GM18505 (cell line): Measurements from ENCODE around the gene ZC3H12C.
"Not testable (repeated sequence)": the region's sequence is repeated elsewhere in the genome, so short reads cannot be mapped to it uniquely, and the experiment has no call there.

Experiments
- ATAC-seq: cut with Tn5 transposase; IDR thresholded peaks from one replicate; pipeline ENCODE4 v1.9.1; 2021; ENCODE audit not compliant: unreplicated experiment
- POLR2A ChIP-seq: IDR thresholded peaks from 4 replicates; pipeline ENCODE4 v1.6.1; 2011; ENCODE audit warnings: borderline replicate concordance; ENCODE audit not compliant: insufficient read depth, insufficient read length; ENCODE audit errors: extremely low read depth

ZC3H12C gene

DNA sequence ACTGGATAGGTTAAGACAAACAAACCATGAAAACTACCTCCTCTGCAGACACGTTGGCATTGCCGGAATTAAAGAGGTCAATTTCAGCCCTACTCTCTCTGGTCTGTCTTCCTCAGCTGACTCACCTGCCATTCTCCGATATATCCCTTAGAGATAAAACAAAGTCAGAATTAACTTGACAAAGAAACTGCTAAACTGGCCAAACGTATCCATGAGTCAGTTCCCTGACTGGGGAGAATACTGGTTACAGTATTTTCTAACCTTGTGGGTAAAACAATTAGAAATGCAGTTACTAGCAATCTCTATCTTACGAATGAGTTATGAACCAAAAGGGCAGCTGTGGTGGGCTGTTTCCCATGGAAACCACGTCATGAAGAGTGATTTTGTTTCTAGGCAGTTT, 107.0 kb downstream of the ZC3H12C start:
- TF ChIP-seq POLR2A = no peak
- no peak for ATAC-seq

DNA sequence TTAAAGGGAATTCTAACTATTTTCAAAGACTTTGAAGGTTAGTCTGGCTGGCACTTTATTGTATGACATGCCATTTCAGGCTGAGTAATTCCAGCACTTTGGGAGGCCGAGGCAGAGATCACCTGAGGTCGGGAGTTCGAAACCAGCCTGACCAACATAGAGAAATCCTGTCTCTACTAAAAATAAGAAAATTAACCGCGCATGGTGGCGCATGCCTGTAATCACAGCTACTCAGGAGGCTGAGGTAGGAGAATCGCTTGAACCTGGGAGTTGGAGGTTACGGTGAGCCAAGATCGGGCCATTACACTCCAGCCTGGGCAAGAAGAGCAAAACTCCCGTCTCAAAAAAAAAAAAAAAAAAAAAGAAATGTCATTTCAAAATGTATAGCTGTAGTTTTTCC, 107.6 kb downstream of the ZC3H12C start:
- ATAC-seq = no peak
- no peak for TF ChIP-seq POLR2A

DNA sequence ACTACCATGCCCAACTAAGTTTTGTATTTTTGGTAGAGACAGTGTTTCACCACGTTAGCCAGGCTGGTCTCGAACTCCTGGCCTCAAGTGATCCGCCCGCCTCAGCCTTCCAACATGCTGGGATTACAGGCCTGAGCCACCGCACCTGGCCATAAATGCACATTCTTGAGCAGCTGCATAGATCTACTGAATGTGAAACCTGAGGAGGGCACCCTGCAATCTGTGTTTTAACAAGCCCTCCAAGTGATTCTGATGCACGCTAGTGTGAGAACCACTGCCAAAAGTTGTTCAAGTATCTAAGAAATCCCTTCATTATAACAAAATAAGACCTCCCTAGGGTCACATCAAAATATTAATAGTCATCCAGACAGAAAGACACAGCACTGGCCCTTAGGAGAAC, 113.9 kb downstream of the ZC3H12C start:
- TF ChIP-seq POLR2A = no peak
- ATAC-seq = no peak

DNA sequence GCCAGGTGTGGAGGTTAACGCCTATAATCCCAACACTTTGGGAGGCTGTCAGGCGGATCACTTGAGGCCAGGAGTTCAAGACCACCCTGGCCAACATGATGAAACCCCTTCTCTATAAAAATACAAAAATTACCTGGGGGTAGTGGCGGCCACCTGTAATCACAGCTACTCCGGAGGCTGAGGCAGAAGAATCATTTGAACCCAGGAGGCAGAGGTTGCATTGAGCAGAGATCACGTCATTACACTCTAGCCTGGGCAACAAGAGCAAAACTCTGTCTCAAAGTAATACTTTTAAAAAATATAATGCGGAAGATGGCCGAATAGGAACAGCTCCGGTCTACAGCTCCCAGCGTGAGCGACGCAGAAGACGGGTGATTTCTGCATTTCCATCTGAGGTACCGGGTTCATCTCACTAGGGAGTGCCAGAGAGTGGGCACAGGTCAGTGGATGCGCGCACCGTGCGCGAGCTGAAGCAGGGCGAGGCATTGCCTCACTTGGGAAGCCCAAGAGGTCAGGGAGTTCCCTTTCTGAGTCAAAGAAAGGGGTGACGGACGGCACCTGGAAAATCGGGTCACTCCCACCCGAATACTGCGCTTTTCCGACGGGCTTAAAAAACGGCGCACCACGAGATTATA, 115.6 kb downstream of the ZC3H12C start:
- not testable (repeated sequence) for ATAC-seq

DNA sequence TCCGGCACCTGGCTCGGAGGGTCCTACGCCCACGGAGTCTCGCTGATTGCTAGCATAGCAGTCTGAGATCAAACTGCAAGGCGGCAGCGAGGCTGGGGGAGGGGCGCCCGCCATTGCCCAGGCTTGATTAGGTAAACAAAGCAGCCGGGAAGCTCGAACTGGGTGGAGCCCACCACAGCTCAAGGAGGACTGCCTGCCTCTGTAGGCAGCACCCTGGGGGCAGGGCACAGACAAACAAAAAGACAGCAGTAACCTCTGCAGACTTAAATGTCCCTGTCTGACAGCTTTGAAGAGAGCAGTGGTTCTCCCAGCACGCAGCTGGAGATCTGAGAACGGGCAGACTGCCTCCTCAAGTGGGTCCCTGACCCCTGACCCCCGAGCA, 116.1 kb downstream of the ZC3H12C start:
- not testable (repeated sequence) for ATAC-seq

DNA sequence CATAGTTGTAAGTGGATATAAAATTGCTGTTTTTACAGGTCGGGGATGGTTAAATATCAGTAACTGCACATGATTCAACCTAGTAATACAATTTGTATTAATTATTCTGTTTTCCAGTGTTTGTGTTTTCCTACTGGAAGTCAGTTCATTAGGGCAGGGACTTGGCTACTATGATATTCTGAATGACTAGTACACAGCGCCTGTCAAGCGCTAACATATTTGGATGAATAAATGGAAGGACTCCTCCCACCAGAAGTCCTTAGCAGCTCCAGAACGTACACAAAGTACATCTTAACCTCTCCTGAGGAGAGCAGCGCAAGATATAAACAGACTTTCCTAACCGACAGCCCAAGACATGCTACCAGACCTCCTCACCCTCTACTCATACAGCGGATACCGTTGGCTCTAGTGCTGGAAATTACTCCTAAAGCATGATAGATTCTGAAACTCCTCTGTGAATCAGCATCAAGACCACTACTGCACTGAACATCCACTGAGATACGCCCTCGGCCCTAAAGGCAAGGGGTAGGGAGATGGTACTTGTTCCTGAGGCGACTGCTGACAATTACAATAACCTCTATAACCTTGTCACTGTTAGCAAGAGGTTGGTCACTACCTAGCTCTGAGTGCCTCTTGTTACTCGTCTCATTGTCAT, 124.2 kb downstream of the ZC3H12C start:
- no peak for TF ChIP-seq POLR2A
- no peak for ATAC-seq

DNA sequence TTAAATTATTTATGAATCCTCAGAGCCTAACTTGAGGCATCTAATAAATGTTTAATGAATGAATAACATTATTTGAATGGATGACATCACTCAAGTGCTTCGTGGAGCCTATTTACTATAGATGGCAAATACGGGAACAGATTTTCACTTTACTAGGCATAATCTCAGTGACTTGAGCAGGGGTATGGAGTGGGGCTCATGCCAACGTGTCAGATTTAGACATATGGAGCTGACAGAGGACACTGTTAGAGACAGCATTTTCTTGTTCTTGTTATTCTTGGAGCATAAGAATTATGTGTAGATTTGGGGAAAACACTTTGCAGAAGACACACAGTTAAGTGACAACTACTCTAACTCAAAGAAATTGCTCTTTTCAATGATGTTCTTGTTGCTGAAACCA, 124.7 kb downstream of the ZC3H12C start:
- TF ChIP-seq POLR2A = peak; percentile 21
- no peak for ATAC-seq

DNA sequence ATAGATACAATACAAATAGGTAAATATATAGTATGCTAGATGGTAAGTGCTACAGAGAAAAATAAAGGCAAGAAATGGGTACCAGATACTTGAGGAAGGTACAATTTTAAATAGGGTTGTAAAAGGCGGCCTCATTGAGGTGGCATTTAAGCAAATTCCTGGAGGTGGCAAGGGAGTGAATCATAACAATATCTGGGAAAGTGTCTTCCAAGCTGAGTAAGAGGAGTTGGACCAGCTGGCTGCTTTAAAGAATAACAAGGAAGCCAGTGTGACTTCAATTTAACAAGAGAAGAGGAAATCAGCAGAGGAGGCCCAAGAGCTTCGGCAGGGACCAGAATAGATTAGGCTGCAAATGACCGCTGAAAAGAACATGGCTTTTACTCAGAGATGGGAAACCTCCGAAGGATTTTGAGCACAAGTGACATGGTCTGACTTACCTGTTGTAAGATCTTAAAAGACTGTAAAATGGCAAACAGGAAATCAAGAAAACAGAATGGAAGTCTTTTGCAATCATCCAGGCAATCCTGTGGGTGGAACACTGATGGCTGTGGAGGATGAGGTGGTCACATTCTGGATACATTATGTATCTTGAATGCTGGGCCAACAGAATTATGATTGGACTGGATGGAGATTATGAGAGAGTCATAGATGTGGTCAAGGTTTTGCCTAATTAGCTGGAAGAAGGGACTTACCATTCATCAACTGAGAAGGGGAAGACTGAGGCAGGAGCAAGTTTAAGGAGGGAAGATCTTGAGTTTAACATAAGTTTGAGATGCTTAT, 126.0 kb downstream of the ZC3H12C start:
- ATAC-seq = no peak
- TF ChIP-seq POLR2A = no peak
